HS-27A (cell line): ENCODE results near the gene MED4.
"Not testable (repeated sequence)": the region's sequence is repeated elsewhere in the genome, so short reads cannot be mapped to it uniquely, and the experiment has no call there.

Experiments used
- DNase-seq: peaks from one replicate; pipeline ENCODE4 v3.0.0-alpha.2; 2012; ENCODE audit warnings: low read depth, missing footprints

Gene MED4

GRCh38 chr13:48094404-48094780 lies 512 bp downstream of the MED4 start:
- no peak for DNase-seq

- no peak for DNase-seq
Observed at GRCh38 chr13:48093588-48093987, 1.3 kb downstream of the MED4 start.

- DNase-seq, result no peak
Observed at GRCh38 chr13:48086272-48086671, 8.6 kb downstream of the MED4 start.

- DNase-seq, result no peak
Observed at GRCh38 chr13:48081739-48082138, 13.2 kb downstream of the MED4 start.

GRCh38 chr13:48078251-48078656 lies 16.6 kb downstream of the MED4 start:
- no peak for DNase-seq

- DNase-seq, result no peak
Observed at GRCh38 chr13:48074006-48074405, 20.9 kb downstream of the MED4 start.

- no peak for DNase-seq
Observed at GRCh38 chr13:48072787-48073186, 22.1 kb downstream of the MED4 start.

GRCh38 chr13:48072304-48072703 lies 22.6 kb downstream of the MED4 start:
- no peak for DNase-seq

GRCh38 chr13:48070942-48071341 lies 24.0 kb downstream of the MED4 start:
- DNase-seq, result no peak

- DNase-seq, result no peak
Observed at GRCh38 chr13:48069573-48069972, 25.3 kb downstream of the MED4 start.

GRCh38 chr13:48068952-48069351 lies 26.0 kb downstream of the MED4 start:
- DNase-seq, result no peak

- no peak for DNase-seq
Observed at GRCh38 chr13:48068036-48068435, 26.9 kb downstream of the MED4 start.

GRCh38 chr13:48066310-48066989 lies 28.5 kb downstream of the MED4 start:
- DNase-seq, result no peak

- DNase-seq, result not testable (repeated sequence)
Observed at GRCh38 chr13:48059951-48060350, 35.0 kb downstream of the MED4 start.

- not testable (repeated sequence) for DNase-seq
Observed at GRCh38 chr13:48058536-48058935, 36.4 kb downstream of the MED4 start.

- no peak for DNase-seq
Observed at GRCh38 chr13:48055712-48056111, 39.2 kb downstream of the MED4 start.

- no peak for DNase-seq
Observed at GRCh38 chr13:48054601-48055000, 40.3 kb downstream of the MED4 start.

- DNase-seq, result no peak
Observed at GRCh38 chr13:48050550-48050949, 44.4 kb downstream of the MED4 start.

GRCh38 chr13:48043789-48044503 lies 51.0 kb downstream of the MED4 start:
- no peak for DNase-seq

GRCh38 chr13:48042894-48043293 lies 52.0 kb downstream of the MED4 start:
- no peak for DNase-seq

GRCh38 chr13:48040896-48041295 lies 54.0 kb downstream of the MED4 start:
- no peak for DNase-seq

GRCh38 chr13:48040049-48040448 lies 54.9 kb downstream of the MED4 start:
- DNase-seq, result no peak

GRCh38 chr13:48038761-48039160 lies 56.1 kb downstream of the MED4 start:
- no peak for DNase-seq
